Measurements from ENCODE around the gene MRPL2.
"Not testable (repeated sequence)": the region's sequence is repeated elsewhere in the genome, so short reads cannot be mapped to it uniquely, and the experiment has no call there.

MRPL2 gene

DNA sequence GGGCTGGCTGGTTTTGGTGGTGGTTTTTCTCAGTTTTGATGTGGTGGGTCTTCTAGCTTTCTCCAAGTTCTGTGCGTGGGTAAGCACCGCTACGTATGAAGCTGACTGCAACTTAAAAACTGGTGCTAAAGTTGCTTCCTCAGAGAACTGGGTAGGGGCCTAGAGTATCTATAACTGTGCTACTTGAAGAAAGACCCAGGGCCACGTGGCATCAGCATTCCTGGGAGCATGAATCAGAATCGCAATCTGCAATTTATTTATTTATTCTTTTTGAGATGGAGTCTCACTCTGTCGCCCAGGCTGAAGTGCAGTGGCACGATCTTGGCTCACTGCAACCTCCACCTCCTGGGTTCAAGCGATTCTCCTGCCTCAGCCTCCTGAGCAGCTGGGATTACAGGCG is 22.7 kb upstream of the MRPL2 start:
- not testable (repeated sequence) for DNase-seq

DNA sequence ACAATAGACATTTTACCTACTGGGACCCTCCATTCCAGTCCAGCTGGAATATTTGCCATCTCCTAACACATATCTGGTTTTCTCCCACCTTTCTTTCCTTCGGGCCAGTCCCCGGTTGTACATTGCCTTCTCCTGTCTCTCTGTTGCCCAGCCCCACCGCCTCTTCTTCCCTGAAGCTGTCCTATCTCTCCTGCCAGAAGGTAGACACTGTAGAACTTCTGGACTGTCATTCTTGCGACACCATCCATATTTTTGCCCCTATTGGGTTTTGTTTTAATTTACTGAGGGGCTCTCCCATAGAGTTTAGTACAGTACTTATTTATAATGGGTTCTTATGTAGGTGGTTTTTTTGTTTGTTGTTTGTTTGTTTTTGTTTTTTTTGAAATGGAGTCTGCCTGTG is 21.8 kb upstream of the MRPL2 start:
- DNase-seq, result no peak

DNA sequence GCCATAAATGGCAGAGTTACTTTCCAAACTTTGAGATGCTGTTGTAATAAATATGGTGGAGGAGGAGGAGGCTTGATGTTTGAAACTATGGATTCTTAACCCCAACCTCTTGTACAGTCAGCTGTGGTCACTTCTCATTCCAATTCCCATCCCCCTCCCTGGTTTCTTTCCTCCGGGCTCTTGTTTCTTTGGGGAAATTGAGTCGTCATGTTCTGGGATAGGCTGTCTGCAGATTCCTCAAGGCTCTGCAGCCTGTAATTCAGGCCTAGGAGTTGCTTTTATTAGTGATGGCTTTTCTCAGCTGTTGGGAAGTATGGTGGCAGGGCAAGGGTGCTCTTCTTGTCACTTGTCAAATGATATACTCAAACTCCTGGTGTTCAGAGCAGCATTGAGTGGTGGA is 19.5 kb upstream of the MRPL2 start:
- no peak for DNase-seq

DNA sequence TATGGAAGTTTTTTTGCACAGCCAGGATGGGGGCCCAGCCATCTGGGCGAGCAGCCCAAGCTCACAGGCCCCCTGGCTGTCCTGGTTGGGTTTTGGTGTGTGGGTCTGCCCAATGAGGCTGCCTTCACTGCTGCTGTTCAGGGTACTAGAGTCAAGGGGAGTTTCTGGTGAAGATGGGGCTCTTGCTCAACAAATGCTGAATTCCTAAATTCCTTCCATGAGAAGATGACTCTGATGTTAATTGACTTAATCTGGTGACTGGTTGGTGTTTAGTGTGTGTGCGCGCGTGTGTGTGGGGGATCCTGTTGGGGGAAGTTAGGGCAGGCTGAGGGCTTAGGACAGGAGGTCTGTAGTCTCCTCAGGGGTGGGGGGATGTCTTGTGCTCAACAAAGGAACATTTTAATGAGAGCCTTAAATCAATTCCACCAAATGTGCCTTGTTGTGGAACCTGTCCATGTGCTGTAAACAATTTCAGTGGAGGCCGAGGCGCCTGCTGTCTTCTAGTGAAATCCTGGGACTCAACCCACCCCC is 18.8 kb upstream of the MRPL2 start:
- DNase-seq, result no peak

DNA sequence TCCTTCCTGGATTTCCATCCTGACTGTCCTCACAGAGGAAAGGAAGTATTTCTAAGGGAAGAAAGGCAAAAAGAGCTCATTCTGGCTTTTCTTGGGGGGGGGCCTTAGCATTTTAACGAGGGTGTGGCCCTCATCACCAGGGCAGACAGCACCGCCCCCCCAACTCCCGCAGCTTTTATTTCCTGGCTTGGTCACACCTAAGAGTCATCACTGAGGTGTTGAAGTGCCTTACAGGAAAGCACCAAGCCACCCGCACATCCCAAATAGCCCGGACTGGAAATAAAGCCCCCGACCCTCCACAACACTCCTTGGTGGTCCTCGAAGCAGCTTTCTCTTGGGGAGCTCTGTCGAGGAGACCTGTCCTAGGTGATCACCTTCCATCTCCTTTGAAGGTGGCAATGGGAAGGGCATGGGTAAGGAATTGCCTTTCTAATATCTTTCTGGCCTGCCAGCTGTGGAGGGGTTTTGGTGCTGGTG is 18.1 kb upstream of the MRPL2 start:
- no peak for DNase-seq

DNA sequence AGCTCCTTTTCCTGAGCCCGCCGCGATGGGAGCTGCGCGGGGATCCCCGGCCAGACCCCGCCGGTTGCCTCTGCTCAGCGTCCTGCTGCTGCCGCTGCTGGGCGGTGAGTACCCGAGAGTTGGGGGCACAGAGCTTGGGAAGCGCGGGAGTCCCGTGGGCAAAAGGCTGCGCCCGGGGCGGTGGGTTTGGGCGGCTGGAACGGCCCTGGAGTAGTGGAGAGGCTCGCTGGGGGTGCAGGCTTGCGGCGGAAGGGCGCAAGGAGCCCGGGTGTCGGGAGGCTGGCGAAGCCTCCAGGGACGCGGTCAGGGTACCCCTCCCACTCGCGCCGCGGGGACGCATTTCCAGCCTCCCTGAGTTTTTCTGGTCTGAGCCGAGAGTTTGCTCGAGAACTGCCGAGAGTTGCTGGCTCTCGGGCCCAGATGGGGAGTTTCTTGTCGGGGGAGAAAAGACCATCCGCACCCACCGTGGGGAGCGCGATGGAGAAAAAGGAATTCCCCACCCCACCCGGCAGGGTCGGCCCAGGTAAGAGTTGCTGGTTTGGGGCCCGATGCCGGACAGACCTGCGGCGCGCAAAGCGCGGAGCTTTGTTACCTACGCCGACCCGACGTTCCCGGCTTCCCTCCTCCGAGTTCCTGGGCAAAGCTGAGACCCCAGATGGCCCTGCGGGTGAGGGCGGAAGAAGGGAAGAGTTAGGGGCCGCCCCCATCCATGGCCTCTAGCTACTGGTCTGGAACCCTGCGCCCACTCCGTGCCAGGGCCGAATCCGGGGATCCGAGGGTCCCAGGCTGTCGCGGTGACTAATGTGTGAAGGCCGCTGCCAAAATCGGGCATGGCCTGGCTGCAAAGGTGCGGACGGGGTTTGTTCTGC is 17.5 kb upstream of the MRPL2 start:
- peak; percentile 70 for DNase-seq

DNA sequence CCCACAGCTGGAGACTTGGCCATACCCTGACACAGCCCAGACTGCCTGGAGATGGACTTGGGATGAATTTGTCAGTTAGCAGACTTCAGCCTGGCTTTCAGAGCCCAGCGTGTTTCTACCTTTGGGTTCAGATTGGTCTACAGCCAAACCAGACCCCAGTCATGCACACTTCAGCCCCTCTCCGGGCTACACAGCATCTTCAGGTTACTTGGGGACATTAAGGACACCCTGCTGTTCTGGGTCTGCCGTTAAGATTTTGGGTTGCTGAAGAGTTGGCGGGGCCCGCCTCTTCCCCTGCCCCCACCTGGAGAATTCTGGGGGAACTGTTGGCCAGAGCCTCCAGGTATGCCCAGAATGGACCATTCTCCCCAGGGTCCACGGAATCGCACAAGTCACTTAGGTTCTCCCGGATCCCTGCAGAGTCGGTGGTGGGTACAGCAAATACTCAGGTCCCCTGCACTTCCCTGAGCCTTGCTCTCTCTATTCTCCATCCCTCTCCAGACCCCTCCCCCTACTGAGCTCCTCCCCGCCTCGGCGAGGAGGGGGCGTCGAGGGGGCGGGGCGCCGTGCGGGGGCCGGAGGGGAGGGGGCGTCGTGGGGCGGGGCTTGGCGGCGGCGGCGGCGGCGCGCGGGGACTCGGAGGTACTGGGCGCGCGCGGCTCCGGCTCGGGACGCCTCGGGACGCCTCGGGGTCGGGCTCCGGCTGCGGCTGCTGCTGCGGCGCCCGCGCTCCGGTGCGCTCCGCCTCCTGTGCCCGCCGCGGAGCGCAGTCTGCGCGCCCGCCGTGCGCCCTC is 16.6 kb upstream of the MRPL2 start, which contains the start of gene PTK7:
Gene PTK7 (plus strand): TSS at position 645 of the 794 bp plus-strand sequence. CDS start 175 bp downstream, outside the sequence.
- DNase-seq, result peak; percentile 86

DNA sequence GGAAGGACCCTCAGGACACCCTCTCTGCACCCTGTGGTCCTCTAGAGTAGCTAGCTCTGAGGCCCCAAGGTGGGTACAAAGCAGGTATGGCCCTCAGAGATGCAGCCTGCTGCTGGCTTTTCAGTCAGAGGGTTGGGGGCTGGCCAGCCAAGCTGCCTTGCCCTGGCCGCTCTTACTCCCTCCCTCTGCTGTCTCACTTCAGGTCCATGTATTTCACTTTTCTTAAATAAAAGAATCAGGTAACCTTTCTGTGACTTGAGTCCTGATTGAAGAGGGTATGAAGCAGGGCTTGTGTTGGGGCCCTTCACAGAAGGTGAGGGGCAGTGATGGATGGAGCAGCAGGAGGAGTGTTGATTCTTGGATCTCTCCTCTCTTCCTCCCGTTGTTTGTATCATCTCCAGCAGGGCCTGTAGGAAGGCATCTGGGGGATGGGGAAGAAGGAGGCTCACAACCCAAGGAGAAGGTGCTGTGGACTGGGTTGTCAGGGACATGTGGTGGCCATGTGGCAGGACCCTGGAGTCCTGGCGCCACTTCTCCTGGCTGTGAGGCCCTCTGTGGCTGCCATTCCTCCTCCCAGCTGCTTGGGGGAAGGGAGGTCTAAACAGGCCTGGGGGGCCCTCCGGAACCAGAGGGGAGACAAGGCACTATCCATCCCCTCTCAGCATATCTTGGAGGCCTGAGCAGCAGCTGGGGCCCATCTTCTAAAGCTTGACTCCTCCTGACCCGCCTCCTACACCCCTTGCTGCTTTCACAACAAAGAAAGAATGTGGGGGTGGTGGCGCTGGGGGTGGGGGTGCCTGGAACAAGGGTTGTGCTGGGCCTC is 15.8 kb upstream of the MRPL2 start:
- no peak for DNase-seq

DNA sequence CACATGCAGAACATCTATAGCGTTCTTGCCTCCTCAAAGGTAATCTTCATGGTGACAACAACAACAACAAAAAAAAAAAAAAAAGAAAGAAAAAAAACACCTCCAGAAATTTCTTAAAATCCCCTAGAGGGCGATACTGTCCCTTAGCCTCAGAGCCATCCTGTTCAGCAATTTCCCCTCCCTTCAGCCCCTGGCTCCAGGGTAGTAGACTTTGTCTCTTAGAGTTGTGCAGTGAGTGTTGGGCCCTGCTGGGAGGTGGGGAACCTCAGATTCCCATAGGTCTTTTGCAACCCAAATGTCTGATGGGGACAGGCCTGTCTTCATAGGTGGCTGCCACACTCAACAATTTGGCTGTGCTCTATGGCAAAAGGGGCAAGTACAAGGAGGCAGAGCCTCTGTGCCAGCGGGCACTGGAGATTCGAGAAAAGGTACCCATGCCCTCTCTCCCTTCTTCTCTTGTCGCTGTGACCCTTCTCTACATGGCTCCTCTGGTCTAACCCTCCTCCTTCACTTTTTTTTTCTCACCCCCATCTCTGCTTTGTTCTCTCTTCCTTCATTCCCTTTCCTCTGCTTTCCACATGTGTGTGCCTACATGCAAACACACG is 10.9 kb upstream of the MRPL2 start:
- DNase-seq, result peak; percentile 55

DNA sequence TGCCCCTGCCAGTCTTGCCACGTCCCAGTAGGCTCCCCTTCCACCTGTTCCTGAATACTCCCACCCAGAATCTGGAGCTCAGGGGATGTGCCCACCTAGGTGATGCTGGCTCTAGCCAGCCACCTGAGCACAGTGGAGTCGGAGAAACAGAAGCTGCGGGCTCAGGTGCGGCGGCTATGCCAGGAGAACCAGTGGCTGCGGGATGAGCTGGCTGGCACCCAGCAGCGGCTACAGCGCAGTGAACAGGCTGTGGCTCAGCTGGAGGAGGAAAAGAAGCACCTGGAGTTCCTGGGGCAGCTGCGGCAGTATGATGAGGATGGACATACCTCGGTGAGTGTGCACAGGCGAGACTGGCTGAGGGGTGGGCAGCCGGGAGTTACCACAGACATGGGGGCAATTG is 3.6 kb upstream of the MRPL2 start:
- DNase-seq, result no peak

DNA sequence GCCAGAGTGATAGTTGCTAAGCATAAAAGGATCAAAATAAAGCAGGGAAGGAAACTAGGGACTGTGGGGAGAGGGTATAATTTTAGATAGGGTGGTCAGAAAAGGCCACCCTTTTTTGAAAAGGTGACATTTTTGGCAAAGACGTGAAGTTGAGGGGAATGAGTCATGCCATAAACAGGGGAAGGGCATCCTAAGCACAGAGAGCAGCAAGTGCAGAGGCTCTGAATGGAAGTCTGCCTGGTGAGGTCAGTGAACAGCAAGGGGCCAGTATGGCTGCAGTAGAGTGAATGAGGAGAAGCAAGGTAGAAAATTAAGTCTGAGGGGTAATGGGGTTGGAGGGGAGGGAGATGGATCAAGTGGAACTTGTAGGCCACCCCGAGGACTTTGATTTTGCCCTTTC is 2.6 kb upstream of the MRPL2 start:
- DNase-seq, result no peak

DNA sequence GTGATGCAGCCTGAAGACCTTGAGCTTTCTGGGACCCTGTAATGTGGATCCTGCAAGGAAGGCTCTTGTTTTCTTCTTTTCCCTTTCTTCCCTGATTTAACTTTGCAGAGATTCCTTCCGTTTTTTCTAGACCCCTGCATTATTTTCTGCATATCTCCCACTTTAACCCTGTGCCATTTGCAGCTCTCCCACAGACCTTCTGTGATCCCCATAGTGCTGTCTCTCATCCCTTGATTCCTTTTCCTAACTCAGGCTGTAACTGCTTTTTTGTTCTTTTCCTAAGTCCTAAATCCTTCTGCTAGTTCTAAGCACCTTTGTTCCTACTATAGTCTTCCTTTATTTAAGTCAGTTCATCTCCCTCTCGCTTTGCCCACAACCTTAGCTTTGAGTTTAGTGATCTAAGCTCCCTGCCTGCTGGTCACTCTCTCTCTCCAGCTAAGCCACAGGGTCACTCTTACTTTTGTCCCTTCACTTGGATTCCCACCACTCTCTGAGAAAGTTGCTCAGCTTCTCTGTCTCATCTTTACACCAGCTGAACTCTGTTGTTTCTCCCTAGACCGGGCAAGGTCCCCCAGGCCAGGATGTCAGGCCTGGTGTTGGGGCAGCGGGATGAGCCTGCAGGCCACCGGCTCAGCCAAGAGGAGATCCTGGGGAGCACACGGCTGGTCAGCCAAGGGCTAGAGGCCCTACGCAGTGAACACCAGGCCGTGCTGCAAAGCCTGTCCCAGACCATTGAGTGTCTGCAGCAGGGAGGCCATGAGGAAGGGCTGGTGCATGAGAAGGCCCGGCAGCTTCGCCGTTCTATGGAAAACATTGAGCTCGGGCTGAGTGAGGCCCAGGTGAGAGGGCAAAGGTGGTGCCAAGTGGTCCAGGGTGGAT is 1.8 kb upstream of the MRPL2 start:
- DNase-seq, result no peak

DNA sequence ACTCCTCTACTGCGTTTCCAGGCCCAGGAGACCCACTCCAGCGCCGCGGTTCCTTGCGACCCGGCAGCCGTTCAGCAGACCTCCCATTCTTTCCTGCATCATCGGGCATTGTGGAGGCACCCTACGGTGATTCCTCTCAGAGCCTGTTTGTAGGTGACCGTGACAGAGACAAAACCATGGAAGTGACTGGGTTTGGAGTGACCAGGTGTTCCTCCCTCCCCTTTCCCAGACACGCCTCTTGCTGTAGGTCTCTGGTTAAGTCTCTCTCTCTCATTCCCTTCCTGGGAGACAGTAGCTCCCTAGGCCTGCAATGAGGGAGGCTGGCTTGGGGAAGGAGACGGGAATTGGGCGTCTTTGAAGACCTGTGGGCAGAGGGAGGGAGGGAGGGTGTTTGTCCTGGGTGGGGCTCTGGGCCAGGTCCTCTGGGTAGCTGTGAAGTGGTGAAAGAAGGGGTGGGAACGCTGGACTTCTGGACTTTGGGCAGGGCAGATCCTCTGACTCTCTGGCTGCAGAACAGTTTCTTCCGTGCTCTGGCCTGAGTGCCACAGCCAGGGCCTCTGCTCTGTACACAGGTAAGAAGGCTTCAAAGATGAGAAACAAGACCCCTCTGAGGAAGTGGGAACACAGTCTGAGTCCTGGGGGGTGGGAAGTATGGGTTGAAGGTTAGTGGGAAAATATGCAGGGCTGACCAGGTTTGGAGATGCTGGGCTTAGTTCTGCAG is 960 bp upstream of the MRPL2 start:
- no peak for DNase-seq

DNA sequence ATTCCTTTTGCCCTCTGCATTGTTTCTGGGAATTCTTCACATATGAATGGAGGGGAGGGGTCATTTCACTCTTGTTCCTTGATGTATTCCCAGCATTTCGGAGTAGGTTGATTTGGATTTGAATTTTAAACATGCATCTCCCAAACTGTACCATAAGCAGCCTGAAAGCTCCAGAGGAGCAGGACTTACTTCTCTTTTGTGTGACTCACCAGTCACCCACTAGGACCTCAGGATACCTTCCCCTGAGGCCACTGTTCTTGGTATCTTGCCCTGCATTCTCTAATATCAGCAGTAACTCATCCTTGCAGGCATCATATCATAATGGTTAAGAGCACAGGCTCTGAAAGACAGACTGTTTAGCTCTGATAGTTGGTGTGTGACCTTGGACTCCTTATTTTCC is 703 bp downstream of the MRPL2 start:
- no peak for DNase-seq

DNA sequence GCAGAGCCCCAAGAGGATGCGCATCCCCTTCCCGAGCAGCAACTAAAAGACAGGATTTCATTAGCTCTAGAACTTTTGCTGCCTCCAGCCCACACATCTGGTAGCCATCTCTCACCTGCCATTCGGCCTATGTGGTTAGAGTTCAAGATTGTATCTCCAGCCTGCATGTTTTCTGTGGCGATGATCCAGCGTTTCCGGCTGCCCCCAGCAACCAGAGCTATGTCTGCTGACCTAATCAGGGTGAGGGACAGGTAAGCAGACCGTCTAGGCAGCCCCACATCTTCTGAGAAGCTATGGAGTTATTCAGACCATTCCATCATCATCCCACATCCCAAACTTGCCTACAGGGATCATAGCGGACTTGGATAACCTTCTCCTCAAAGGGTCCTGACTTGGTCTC is 3.3 kb downstream of the MRPL2 start:
- no peak for DNase-seq

DNA sequence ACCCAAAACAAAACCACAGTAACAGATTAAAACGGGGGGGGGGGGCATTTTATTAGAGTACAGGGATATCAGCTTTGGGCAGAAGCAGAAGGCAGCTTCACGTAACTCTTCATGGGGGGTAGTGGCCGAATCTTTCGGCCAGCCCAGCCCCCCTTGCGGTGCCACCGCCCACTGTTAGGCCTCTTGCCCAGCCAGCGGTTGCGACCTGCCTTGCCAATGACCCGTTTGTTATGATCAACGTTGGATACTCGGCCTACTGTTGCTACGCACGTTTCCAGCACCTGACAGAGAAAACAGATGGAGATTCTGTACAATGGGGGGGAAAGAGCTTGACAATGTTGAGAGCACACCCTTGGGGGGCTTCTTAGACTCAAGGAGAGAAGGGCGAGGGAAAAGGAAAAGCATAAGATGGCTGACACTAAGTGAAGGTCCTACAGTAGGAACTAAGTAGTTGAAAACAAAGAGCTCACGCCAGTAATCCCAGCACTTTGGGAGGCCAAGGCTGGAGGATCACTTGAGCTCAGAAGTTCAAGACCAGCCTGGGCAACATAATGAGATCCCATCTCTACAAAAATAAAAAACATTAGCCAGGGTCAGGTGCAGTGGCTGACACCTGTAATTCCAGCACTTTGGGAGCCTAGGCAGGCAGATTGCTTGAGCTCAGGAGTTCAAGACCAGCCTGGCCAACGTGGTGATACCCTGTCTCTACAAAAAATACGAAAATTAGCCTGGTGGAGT is 4.9 kb downstream of the MRPL2 start:
- no peak for DNase-seq

DNA sequence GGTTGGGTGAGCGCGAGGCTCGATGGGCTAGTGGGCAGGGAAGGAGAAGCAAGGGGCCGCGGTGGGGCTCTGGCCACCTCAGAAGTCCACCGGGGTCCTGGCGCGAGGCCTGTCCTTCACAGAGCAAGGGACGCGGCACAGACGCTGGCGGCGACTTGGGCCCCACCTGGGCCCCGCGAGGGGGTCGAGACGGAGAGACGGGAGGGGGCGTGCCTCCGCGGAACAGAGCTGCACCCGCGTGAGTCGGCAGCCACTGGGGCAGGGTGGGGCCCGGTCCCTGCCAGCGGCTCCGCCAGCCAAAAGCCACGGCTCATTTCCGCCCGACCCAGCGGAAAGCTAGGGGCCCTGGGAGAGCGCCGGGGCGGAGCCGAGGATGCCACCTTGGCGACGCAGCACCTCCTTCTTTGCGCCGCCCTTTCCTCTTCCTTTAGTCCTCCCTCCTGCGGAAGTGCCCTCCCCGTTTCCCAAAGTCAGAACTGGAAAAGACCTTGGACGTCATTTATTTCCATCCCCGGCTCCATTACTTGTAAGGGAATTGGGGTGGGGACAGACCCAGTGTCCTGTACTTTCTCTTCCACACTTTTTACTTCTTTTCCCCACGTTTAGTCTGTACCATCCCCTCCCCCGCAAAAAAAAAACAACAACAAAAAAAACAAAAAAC is 5.6 kb downstream of the MRPL2 start, which contains the start of gene CUL7:
Gene CUL7 (minus strand): TSS at position 307 of the 661 bp plus-strand sequence. CDS start 1,063 bp downstream, outside the sequence.
- peak; percentile 92 for DNase-seq

DNA sequence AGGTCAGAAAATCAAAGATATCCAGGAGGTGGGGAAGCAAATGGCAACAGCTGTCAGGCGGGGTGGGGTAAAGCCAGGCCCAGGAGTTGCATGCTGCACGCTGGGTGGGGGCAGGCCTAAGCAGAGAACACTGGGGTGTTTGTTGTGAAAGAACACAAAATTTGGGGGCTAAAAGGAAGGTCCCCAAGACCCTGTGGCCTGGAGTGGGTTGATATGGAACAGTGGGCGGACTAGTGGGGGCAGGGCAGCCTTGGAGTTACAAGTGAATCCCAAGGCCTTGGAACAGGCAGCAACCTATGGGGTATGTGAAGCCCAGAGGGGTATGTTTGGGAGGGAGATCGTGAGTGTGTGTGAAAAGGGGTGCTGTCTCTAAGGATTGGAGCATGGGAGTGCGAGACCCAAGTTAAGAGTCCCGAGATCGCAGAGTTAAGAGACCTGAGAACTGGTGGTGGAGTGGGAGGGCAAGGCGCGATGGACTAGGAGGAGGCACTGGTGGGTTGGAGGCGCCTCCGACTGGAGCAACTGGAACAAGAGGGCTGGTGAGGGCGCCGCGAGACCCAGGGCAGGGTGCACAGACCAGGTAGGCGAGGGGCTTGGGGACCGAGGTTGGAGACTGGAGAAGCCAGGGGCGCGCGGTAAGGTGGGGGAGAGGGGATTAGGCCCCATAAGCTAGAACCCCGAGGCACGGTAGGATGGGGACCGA is 6.2 kb downstream of the MRPL2 start:
- no peak for DNase-seq
